ENCODE results near the gene ZHX3. TPM values are rescaled to one million over a fixed set of nuclear protein-coding genes. Genes with fewer than 3 reads are reported as not detected.

ZHX3 gene
- total and polyA plus RNA-seq, 2 of the 13 experiments (the other 11 are each of a cell fraction or from before 2014, with no cell fraction given) = 8.4 to 11.7 TPM

DNA sequence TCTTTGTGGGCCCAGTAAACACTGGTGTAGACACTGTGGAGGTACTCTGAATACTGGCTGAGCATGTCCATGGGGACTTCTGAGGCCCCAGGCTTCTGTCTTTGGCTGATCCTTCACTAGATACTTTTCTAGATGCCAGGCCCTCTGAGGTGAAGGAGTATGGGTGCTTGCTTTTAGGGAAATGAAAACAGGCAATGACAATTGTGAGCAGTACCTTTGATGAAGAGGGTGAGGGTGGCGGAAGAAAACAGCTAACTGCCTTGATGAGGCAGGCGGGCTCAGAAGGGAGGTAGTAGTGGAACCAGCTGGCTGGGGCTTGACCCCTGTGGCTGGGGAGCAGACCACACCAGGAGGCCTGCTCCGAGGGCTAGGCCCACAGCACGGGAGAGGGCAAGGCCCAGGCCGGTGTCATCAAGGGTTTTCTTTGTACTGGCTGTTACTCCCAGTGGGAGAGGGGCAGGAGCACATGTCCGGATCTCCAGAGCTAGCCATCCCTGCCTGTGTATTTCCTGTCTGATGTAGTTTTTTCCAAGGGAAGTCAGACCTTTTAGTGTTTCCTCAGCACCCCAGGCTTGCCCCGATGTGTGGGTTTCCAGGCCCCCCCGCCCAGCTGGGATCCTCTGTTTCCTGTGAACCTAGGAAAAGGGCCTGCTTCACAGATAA is 176.2 kb downstream of the ZHX3 start (continued):
- no peak for TF ChIP-seq HNF1A (IDR thresholded peaks at IDR 0.05; ENCODE audit: low read depth)
- TF ChIP-seq HNF1A (CRISPR knock-in tag; IDR thresholded peaks at IDR 0.05; ENCODE audit: borderline replicate concordance) = no peak
- no peak for TF ChIP-seq CEBPB (IDR thresholded peaks at IDR 0.05; ENCODE audit: borderline replicate concordance, low read depth, low read length)
- TF ChIP-seq SALL1 (CRISPR knock-in tag; IDR thresholded peaks at IDR 0.05) = peak; percentile 4; the same call in 1 of the 2 replicates
- no peak for TF ChIP-seq NFYC (CRISPR knock-in tag; IDR thresholded peaks at IDR 0.05)
- TF ChIP-seq, protein P1, sequence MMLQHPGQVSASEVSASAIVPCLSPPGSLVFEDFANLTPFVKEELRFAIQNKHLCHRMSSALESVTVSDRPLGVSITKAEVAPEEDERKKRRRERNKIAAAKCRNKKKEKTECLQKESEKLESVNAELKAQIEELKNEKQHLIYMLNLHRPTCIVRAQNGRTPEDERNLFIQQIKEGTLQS (CRISPR knock-in tag; IDR thresholded peaks at IDR 0.05) = no peak
- no peak for TF ChIP-seq ZNF839 (CRISPR knock-in tag; IDR thresholded peaks at IDR 0.05; ENCODE audit: borderline replicate concordance)
- TF ChIP-seq SYNCRIP (IDR thresholded peaks at IDR 0.05; ENCODE audit: insufficient read depth, low read depth, low read length) = no peak
- no peak for TF ChIP-seq CAMTA2 (CRISPR knock-in tag; IDR thresholded peaks at IDR 0.05; ENCODE audit: borderline replicate concordance)
- no peak for TF ChIP-seq TEAD3 (CRISPR knock-in tag; optimal IDR thresholded peaks at IDR 0.05; ENCODE audit: borderline replicate concordance)
- no peak for TF ChIP-seq RFX1 (IDR thresholded peaks at IDR 0.05)
- TF ChIP-seq MXD3 (CRISPR knock-in tag; IDR thresholded peaks at IDR 0.05) = no peak
- TF ChIP-seq ZNF564 (CRISPR knock-in tag; IDR thresholded peaks at IDR 0.05) = no peak
- no peak for TF ChIP-seq ZSCAN9 (CRISPR knock-in tag; IDR thresholded peaks at IDR 0.05; ENCODE audit: borderline replicate concordance)
- TF ChIP-seq MXD4 (CRISPR knock-in tag; IDR thresholded peaks at IDR 0.05) = no peak; the same call in 1 of the 2 replicates
- no peak for TF ChIP-seq SALL2 (CRISPR knock-in tag; IDR thresholded peaks at IDR 0.05)
- no peak for TF ChIP-seq NBN (conservative IDR thresholded peaks at IDR 0.05)
- TF ChIP-seq ZNF746 (CRISPR knock-in tag; IDR thresholded peaks at IDR 0.05) = no peak
- TF ChIP-seq BORCS8-MEF2B (CRISPR knock-in tag; IDR thresholded peaks at IDR 0.05) = no peak
- TF ChIP-seq ZBTB14 (CRISPR knock-in tag; IDR thresholded peaks at IDR 0.05) = no peak
- TF ChIP-seq, protein P2, sequence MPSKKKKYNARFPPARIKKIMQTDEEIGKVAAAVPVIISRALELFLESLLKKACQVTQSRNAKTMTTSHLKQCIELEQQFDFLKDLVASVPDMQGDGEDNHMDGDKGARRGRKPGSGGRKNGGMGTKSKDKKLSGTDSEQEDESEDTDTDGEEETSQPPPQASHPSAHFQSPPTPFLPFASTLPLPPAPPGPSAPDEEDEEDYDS (CRISPR knock-in tag; IDR thresholded peaks at IDR 0.05) = no peak
- no peak for TF ChIP-seq ZNF724P (CRISPR knock-in tag; IDR thresholded peaks at IDR 0.05; ENCODE audit: borderline replicate concordance)
- no peak for TF ChIP-seq ZFAT (CRISPR knock-in tag; conservative IDR thresholded peaks at IDR 0.05)
- 0 out of 2 replicates have a peak, but pooled peaks have one; percentile 40 for TF ChIP-seq ZNF317 (CRISPR knock-in tag; IDR thresholded peaks at IDR 0.05)
- no peak for TF ChIP-seq HNRNPL (IDR thresholded peaks at IDR 0.05; ENCODE audit: low read depth, low read length)
- TF ChIP-seq ADNP (CRISPR knock-in tag; IDR thresholded peaks at IDR 0.05) = no peak
- TF ChIP-seq NCOR1 (IDR thresholded peaks at IDR 0.05; ENCODE audit: borderline replicate concordance, low read length) = no peak; the same call in 1 of the 2 replicates
